ENCODE measurements around the gene PRSS2. TPM values are rescaled to one million over a fixed set of nuclear protein-coding genes. Genes with fewer than 3 reads are reported as not detected.

Gene PRSS2
- total RNA-seq, 1 experiment from 2014 or later = 27.6 TPM

DNA sequence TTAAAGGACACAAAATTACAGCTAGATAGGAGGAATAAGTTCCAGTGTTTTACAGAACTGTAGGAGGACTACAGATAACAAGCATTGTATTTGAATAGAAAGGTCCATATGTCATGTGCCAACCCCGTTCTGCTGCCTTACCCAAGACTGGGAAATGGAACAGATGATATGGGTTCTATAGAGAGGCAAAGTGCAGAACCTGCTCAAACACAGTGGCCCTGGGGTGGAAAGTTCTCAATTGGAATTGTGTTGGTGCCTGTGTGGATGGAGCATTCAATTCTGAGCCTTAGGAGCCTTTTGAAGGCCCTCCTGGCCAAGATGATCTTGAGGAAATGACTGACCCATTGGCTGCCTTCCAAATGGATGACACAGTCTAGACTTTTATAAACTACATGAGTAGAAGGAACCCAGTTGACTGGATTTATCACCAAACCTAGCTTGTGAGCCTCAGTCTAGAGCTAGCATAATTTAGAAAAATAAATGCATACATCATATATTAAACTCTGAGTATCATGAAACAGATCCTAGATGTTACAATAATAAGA, 25.6 kb upstream of the PRSS2 start (continued):
- TF ChIP-seq, protein P1, sequence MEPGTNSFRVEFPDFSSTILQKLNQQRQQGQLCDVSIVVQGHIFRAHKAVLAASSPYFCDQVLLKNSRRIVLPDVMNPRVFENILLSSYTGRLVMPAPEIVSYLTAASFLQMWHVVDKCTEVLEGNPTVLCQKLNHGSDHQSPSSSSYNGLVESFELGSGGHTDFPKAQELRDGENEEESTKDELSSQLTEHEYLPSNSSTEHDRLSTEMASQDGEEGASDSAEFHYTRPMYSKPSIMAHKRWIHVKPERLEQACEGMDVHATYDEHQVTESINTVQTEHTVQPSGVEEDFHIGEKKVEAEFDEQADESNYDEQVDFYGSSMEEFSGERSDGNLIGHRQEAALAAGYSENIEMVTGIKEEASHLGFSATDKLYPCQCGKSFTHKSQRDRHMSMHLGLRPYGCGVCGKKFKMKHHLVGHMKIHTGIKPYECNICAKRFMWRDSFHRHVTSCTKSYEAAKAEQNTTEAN (CRISPR knock-in tag; IDR thresholded peaks at IDR 0.05) = no peak
- TF ChIP-seq ZNF232 (CRISPR knock-in tag; IDR thresholded peaks at IDR 0.05) (no peak), KAT7 (CRISPR knock-in tag; IDR thresholded peaks at IDR 0.05; ENCODE audit: borderline replicate concordance) (no peak), ZNF423 (CRISPR knock-in tag; IDR thresholded peaks at IDR 0.05) (no peak), SOX15 (CRISPR knock-in tag; IDR thresholded peaks at IDR 0.05) (no peak)
- TF ChIP-seq, protein P2, sequence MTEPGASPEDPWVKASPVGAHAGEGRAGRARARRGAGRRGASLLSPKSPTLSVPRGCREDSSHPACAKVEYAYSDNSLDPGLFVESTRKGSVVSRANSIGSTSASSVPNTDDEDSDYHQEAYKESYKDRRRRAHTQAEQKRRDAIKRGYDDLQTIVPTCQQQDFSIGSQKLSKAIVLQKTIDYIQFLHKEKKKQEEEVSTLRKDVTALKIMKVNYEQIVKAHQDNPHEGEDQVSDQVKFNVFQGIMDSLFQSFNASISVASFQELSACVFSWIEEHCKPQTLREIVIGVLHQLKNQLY (CRISPR knock-in tag; IDR thresholded peaks at IDR 0.05) = no peak
- TF ChIP-seq, protein P3, sequence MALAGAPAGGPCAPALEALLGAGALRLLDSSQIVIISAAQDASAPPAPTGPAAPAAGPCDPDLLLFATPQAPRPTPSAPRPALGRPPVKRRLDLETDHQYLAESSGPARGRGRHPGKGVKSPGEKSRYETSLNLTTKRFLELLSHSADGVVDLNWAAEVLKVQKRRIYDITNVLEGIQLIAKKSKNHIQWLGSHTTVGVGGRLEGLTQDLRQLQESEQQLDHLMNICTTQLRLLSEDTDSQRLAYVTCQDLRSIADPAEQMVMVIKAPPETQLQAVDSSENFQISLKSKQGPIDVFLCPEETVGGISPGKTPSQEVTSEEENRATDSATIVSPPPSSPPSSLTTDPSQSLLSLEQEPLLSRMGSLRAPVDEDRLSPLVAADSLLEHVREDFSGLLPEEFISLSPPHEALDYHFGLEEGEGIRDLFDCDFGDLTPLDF (CRISPR knock-in tag; IDR thresholded peaks at IDR 0.05) = no peak

DNA sequence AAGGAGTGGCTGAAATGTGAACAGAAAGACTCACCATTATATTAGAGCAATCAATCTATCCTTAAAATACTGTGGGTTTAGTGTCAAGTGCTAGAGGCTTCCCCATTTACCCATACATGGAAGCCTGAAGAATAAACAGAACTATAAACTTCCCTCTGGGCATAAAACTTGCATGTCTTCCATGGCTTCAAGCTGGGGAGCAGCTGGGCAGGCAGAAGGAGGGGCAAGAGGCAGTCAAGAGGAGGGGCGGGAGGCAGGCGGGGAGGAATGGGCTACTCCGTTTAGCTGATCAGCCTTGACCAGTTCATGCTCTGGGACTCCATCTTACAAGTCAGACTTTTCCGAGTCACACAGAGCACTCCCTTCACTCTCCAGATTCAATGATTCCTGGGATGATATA, 25.0 kb upstream of the PRSS2 start:
- CTCF ChIA-PET = interaction anchor here (1.7 kb wide), 1 partner anchor 38 kb away, joined by 6 read pairs; no protein-coding TSS in a partner anchor
- Mint-ChIP-seq H3K36me3 (no peaks in the 10 kb centered on the region), H3K4me3 (no peak overlapping the region), H3K4me1 (peaks cover 8% of the 10 kb centered on the region; the same call in 1 of the 2 replicates), H3K27ac (no peak overlapping the region), H3K27me3 (ENCODE audit: low read depth) (peaks cover 11% of the 10 kb centered on the region), H3K9me3 (0 out of 2 replicates have a peak, but pooled peaks cover 1% of the 10 kb centered on the region)
- POLR2A ChIA-PET = no interaction called here
- DNase-seq (ENCODE audit: low spot score) = no peak
- peak; percentile 72 for ATAC-seq
- TF ChIP-seq, protein P4, sequence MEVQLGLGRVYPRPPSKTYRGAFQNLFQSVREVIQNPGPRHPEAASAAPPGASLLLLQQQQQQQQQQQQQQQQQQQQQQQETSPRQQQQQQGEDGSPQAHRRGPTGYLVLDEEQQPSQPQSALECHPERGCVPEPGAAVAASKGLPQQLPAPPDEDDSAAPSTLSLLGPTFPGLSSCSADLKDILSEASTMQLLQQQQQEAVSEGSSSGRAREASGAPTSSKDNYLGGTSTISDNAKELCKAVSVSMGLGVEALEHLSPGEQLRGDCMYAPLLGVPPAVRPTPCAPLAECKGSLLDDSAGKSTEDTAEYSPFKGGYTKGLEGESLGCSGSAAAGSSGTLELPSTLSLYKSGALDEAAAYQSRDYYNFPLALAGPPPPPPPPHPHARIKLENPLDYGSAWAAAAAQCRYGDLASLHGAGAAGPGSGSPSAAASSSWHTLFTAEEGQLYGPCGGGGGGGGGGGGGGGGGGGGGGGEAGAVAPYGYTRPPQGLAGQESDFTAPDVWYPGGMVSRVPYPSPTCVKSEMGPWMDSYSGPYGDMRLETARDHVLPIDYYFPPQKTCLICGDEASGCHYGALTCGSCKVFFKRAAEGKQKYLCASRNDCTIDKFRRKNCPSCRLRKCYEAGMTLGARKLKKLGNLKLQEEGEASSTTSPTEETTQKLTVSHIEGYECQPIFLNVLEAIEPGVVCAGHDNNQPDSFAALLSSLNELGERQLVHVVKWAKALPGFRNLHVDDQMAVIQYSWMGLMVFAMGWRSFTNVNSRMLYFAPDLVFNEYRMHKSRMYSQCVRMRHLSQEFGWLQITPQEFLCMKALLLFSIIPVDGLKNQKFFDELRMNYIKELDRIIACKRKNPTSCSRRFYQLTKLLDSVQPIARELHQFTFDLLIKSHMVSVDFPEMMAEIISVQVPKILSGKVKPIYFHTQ (CRISPR knock-in tag; IDR thresholded peaks at IDR 0.05) = no peak
- TF ChIP-seq, protein P5, sequence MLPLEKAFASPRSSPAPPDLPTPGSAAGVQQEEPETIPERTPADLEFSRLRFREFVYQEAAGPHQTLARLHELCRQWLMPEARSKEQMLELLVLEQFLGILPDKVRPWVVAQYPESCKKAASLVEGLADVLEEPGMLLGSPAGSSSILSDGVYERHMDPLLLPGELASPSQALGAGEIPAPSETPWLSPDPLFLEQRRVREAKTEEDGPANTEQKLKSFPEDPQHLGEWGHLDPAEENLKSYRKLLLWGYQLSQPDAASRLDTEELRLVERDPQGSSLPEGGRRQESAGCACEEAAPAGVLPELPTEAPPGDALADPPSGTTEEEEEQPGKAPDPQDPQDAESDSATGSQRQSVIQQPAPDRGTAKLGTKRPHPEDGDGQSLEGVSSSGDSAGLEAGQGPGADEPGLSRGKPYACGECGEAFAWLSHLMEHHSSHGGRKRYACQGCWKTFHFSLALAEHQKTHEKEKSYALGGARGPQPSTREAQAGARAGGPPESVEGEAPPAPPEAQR (CRISPR knock-in tag; IDR thresholded peaks at IDR 0.05) = no peak

DNA sequence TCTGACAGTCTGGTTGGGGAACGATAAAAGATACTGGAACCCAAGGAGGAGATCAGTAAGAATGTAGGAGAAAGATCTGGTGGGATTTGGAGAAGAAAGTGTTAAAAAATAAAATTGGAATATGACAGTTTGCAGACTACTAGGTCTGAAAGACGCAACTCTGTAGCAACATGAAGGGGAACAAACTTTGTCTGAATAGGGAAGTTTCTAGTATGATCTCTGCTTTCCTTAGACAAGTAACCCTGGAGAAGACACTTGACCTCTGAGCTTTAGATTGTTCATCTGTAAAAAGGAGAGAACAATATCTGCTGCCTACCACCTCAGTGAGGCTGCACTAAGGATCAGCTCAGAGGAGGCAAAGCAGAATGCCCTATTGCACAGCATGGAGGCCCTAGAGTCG, 24.5 kb upstream of the PRSS2 start:
- Mint-ChIP-seq H3K4me1 (peaks cover 8% of the 10 kb centered on the region; the same call in 1 of the 2 replicates), H3K27me3 (ENCODE audit: low read depth) (peaks cover 9% of the 10 kb centered on the region), H3K9me3 (0 out of 2 replicates have a peak, but pooled peaks cover 3% of the 10 kb centered on the region), H3K36me3 (no peaks in the 10 kb centered on the region), H3K27ac (no peak overlapping the region), H3K4me3 (no peak overlapping the region)
- DNase-seq (ENCODE audit: low spot score) = no peak
- POLR2A ChIA-PET = no interaction called here
- CTCF ChIA-PET = interaction anchor here (1.7 kb wide), 1 partner anchor 37 kb away, joined by 6 read pairs; no protein-coding TSS in a partner anchor
- no peak for ATAC-seq
- TF ChIP-seq FOXJ3 (CRISPR knock-in tag; IDR thresholded peaks at IDR 0.05; ENCODE audit: borderline replicate concordance) (no peak), MXD4 (CRISPR knock-in tag; IDR thresholded peaks at IDR 0.05; ENCODE audit: borderline replicate concordance) (no peak), ZNF396 (CRISPR knock-in tag; IDR thresholded peaks at IDR 0.05; ENCODE audit: borderline replicate concordance) (no peak), ZNF138 (CRISPR knock-in tag; conservative IDR thresholded peaks at IDR 0.05) (no peak), IRF2 (CRISPR knock-in tag; IDR thresholded peaks at IDR 0.05; ENCODE audit: borderline replicate concordance, low read depth) (no peak), SMAD3 (CRISPR knock-in tag; IDR thresholded peaks at IDR 0.05; ENCODE audit: borderline replicate concordance) (no peak), NFATC4 (CRISPR knock-in tag; IDR thresholded peaks at IDR 0.05) (no peak), CREB1 (CRISPR knock-in tag; IDR thresholded peaks at IDR 0.05) (no peak), TP53 (CRISPR knock-in tag; IDR thresholded peaks at IDR 0.05) (no peak), GRHL2 (CRISPR knock-in tag; IDR thresholded peaks at IDR 0.05; ENCODE audit: insufficient replicate concordance, severe bottlenecking) (no peak)
- TF ChIP-seq, protein P6, sequence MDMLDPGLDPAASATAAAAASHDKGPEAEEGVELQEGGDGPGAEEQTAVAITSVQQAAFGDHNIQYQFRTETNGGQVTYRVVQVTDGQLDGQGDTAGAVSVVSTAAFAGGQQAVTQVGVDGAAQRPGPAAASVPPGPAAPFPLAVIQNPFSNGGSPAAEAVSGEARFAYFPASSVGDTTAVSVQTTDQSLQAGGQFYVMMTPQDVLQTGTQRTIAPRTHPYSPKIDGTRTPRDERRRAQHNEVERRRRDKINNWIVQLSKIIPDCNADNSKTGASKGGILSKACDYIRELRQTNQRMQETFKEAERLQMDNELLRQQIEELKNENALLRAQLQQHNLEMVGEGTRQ (CRISPR knock-in tag; IDR thresholded peaks at IDR 0.05) = no peak
- TF ChIP-seq, protein P7, sequence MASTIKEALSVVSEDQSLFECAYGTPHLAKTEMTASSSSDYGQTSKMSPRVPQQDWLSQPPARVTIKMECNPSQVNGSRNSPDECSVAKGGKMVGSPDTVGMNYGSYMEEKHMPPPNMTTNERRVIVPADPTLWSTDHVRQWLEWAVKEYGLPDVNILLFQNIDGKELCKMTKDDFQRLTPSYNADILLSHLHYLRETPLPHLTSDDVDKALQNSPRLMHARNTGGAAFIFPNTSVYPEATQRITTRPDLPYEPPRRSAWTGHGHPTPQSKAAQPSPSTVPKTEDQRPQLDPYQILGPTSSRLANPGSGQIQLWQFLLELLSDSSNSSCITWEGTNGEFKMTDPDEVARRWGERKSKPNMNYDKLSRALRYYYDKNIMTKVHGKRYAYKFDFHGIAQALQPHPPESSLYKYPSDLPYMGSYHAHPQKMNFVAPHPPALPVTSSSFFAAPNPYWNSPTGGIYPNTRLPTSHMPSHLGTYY (CRISPR knock-in tag; IDR thresholded peaks at IDR 0.05) = no peak
- TF ChIP-seq, protein P2 (CRISPR knock-in tag; IDR thresholded peaks at IDR 0.05) = no peak
